Cardiac fibroblast (primary cell): ENCODE data around the gene ADGRV1.

Experiments
- DNase-seq, 2 donors: peaks; one replicate each; pipeline versions ENCODE4 v3.0.0 to v3.0.0-alpha.2; 2010; ENCODE audit warnings: low read depth in 2 of 2
- H3K4me3 ChIP-seq, 2 donors: replicated peaks in 1 of 2; 1 replicate in 1 of 2; 2 replicates in 1 of 2; pipeline ENCODE4 v1.5.1; 2011; ENCODE audit warnings: low read depth in 2 of 2, low read length in 2 of 2, mild to moderate bottlenecking in 2 of 2, moderate library complexity in 1 of 2
- TF ChIP-seq, protein P1 (sequence below): IDR thresholded peaks from one replicate; pipeline ENCODE4 v1.5.1; 2011; ENCODE audit warnings: low read depth, mild to moderate bottlenecking, low read length, inconsistent platforms

ADGRV1 gene

DNA sequence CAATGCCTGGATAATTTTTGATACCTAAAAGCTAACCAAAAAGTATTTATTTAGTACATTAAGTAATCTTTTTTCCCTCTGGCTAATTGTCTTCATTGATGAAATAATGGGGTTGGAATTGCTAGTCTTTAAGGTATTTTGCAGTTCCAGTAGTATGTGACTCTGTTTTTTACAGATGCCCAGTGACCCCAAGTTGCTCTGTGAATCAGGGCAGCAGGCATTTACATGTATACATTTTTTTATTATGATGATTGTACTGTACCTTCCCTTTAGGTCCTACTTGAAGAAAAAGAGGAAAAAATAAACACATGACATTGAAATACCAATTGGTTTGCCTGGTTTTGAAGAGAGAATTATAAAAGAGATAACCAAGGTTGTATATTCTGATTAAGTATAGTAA lies 385.5 kb downstream of the ADGRV1 start:
- DNase-seq: peak in 1 of 2 donors; percentile 49
- TF ChIP-seq, protein P1, sequence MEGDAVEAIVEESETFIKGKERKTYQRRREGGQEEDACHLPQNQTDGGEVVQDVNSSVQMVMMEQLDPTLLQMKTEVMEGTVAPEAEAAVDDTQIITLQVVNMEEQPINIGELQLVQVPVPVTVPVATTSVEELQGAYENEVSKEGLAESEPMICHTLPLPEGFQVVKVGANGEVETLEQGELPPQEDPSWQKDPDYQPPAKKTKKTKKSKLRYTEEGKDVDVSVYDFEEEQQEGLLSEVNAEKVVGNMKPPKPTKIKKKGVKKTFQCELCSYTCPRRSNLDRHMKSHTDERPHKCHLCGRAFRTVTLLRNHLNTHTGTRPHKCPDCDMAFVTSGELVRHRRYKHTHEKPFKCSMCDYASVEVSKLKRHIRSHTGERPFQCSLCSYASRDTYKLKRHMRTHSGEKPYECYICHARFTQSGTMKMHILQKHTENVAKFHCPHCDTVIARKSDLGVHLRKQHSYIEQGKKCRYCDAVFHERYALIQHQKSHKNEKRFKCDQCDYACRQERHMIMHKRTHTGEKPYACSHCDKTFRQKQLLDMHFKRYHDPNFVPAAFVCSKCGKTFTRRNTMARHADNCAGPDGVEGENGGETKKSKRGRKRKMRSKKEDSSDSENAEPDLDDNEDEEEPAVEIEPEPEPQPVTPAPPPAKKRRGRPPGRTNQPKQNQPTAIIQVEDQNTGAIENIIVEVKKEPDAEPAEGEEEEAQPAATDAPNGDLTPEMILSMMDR: no peak
- H3K4me3 ChIP-seq: no peak overlapping the region

DNA sequence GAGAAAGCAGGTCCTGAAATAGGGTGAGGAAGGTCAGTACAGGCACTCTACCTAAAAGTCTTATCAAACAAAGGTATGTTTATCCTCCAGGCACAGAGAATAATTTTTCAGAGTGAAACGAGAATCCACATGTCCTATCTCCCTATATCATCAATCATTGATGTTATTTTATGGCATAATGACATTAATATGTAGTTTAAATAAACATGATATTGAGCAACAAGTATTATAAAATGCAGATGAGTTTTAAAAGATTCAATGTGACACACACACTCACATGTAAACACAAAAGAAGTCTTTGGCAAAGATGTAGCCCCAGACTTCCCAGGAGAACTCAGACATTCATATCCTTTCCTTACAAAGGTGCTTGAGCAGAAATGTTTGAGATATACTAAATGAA lies 389.1 kb downstream of the ADGRV1 start:
- no peak for DNase-seq
- TF ChIP-seq, protein P1: no peak
- no peak overlapping the region for H3K4me3 ChIP-seq

DNA sequence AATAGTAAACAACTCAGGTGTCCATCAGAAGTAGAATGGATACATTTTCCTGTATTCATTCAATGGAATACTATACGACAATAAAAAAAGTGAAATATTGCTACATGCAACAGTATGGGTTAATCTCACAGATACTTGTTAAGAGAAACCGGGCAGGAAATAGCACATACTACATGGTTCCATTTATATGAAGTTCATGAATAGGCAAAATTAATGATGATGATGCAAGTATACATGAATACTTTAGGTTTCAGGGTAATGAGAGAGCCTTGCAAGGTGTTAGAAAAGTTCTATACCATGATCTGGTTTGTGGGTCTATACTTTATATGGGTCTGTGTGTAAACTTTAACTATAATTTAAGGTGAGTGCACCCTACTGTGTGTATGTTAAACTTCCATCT lies 390.4 kb downstream of the ADGRV1 start:
- TF ChIP-seq, protein P1: no peak
- no peak for DNase-seq
- no peak overlapping the region for H3K4me3 ChIP-seq

DNA sequence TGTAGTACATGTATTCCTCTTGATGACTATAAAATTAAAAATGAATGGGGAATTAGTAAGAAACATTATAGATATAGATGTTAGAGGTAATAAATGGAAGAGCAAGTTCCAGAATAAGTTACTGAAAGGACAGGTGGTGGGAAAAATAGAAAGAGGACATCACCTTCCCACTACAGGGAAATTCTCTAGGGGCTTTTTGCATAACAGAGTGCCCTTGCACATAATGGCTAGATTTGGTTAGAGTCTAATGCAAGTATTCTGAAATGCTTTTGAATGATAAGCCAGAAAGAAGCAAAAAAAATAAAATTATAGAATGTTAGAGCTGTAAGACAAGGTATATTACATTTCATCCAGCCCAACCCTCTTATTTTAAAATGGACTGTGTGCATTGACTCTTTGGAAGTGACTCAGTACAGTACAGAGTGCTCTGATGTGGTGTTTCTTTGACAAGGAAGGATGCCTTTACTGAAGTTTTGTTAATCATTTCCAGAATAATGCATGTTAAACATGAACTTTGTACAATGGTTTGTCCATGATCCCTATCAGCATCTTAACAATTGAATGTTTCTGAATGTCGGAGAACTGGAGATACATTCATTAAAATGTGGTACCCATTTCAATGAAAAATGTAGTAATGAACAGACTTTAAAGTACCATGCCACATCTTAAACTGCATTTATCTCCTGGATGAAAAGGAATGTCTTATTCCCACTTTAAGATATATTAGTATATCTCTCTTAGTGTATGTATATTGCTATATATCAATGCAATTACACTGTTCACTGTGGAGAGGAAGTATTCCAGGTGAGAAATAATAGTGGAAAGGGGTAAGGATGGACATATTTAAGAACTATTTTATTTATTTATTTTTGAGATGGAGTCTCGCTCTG lies 391.1 kb downstream of the ADGRV1 start:
- no peak overlapping the region for H3K4me3 ChIP-seq
- TF ChIP-seq, protein P1: no peak
- no peak for DNase-seq

DNA sequence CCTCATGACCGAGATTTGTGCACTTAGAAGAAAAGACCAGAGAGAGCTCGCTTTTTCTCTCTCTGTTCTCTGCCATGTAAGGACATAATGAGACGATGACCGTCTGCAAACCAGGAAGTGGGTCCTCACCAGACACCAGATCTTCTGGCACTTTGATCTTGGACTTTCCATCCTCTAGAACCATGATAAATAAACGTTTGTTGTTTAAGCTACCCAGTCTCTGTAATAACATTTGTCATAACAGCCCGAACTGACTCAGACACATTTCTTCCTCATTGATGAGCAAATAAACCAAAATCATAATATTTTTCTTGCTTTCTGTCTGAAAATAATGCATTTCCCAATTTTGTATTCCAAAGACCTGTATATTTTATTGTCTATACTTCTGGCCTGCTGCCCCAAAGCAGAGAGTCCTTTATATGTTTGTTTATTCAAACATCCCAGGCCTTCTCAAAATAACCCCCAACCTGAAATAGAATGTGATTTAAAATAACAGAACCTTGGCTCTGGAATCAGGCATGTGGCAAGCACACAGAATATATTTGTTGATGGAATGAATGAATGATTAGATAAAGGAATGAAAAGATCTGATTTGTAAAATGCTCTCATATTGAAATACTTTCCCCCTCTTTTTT lies 396.5 kb downstream of the ADGRV1 start:
- H3K4me3 ChIP-seq: no peak overlapping the region
- TF ChIP-seq, protein P1: no peak
- DNase-seq: peak in 1 of 2 donors; percentile 71

DNA sequence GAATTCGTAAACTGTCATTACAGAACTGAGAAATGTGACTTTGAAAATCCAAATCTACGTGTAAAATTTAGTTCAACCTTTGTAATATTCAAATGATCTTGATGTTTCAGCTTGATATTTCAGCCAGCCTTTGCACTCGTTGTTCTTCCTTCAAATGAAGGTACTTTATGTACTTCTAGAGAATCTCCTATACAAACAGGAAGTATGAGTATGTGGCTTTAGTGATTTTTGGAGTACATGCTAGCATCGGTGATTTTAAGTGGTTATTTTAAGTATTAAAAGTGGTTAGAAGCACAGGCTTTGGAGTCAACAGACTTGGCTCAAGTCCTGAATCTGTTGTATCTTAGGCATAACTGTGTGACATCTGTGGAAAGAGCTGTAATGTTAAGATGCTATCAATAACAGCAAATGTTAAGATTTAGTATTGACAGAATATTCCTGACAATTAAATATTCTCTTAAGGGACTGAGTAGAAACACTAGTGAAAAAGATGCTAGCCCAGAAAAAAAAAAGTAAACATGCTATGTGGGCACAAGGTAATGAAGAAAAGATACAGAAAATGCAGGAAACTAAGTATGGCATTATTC lies 398.0 kb downstream of the ADGRV1 start:
- H3K4me3 ChIP-seq: no peak overlapping the region
- TF ChIP-seq, protein P1: no peak
- DNase-seq: peak in 1 of 2 donors; percentile 70
